Gastrocnemius medialis (tissue), 4 donors: Measurements from ENCODE around the gene NUDT22. TPM values are rescaled to one million over a fixed set of nuclear protein-coding genes. Genes with fewer than 3 reads are reported as not detected.

Experiments
- ATAC-seq, 2 donors: fragments of 150-250 bp; one replicate each; pipeline ENCODE4 v1.9.1; 2016
- DNase-seq, 2 donors: peaks; one replicate each; pipeline ENCODE4 v3.0.0-alpha.2; 2019
- H3K27ac ChIP-seq, 4 donors: fragments of 200-600 bp; sonication (generic); 1 replicate in 1 of 4; 2 replicates in 3 of 4; pipeline ENCODE4 v1.5.1; 2016 to 2018; ENCODE audit warnings: mild to moderate bottlenecking in 2 of 4, moderate library complexity in 1 of 4
- H3K27me3 ChIP-seq, 3 donors: fragments of 200-600 bp; sonication (generic) in 2 of 3; 1 replicate in 1 of 3; 2 replicates in 2 of 3; pipeline versions ENCODE4 v1.5.1 to v1.6.0; 2016 to 2019; ENCODE audit warnings: mild to moderate bottlenecking in 1 of 3, moderate library complexity in 1 of 3
- H3K36me3 ChIP-seq, 2 donors: fragments of 200-600 bp; sonication (generic) in 1 of 2; one replicate each; pipeline ENCODE4 v1.5.1; 2017 to 2018
- H3K4me1 ChIP-seq, 2 donors: fragments of 200-600 bp; sonication (generic) in 1 of 2; one replicate each; pipeline ENCODE4 v1.5.1; 2016 to 2017; ENCODE audit warnings: mild to moderate bottlenecking in 2 of 2
- H3K4me3 ChIP-seq, 4 donors: fragments of 200-600 bp; sonication (generic) in 3 of 4; 1 replicate in 1 of 4; 2 replicates in 3 of 4; pipeline ENCODE4 v1.5.1; 2016 to 2019; ENCODE audit warnings: mild to moderate bottlenecking in 2 of 4
- H3K9me3 ChIP-seq, 3 donors: fragments of 200-600 bp; sonication (generic) in 2 of 3; 1 replicate in 1 of 3; 2 replicates in 2 of 3; pipeline ENCODE4 v1.5.1; 2016 to 2019
- POLR2A ChIP-seq, 2 donors: fragments of 450-650 bp; IDR thresholded peaks; one replicate each; pipeline ENCODE4 v1.6.1; 2017; ENCODE audit warnings: antibody characterized with exemption in 2 of 2, mild to moderate bottlenecking in 2 of 2, moderate library complexity in 2 of 2
- in situ Hi-C, 4 donors: fragments of 200-750 bp; cut with MboI; loops; one replicate each; pipeline versions ENCODE4 v1.15.0 to v1.8.0; 2017; ENCODE audit warnings: low sequenced_read_pairs in 4 of 4
- intact Hi-C: fragments of 100-400 bp; cut with DNase I; formaldehyde crosslinking; loops from one replicate; pipeline ENCODE4 v1.15.1; 2023; ENCODE audit warnings: low total_unique reads
- total RNA-seq, 4 donors: library from RNA; depleted of rRNA; stranded (reverse); fragments of >200 nt; gene quantifications; one replicate each; pipeline versions ENCODE4 v1.1.0 to v1.2.3, GENCODE V29; 2016
- TF ChIP-seq, protein P1 (sequence below), 5 experiments: fragments of 450-650 bp in 3 of 5; fragments of 200-600 bp in 2 of 5; sonication (generic) in 2 of 5; IDR thresholded peaks in 4 of 5; conservative IDR thresholded peaks in 1 of 5; 1 replicate in 4 of 5; 2 replicates in 1 of 5; pipeline ENCODE4 v1.5.1; 2016 to 2019; ENCODE audit warnings: antibody characterized with exemption in 5 of 5, mild to moderate bottlenecking in 3 of 5, moderate library complexity in 3 of 5

Gene NUDT22
- total RNA-seq, 4 donors from 2014 or later = 32.3 to 70.7 (median 53.4) TPM

- Histone ChIP-seq H3K9me3 (no peaks in the 10 kb centered on the region), H3K36me3 (peaks cover 0 to 24% of the 10 kb centered on the region in 2 donors), H3K27ac (no peak overlapping the region), H3K27me3 (no peaks in the 10 kb centered on the region), H3K4me1 (peaks cover 14 to 16% of the 10 kb centered on the region in 2 donors), H3K4me3 (no peak overlapping the region)
- ATAC-seq (no peak), DNase-seq (no peak)
- in situ Hi-C loops = no loop called here
- TF ChIP-seq, protein P1, sequence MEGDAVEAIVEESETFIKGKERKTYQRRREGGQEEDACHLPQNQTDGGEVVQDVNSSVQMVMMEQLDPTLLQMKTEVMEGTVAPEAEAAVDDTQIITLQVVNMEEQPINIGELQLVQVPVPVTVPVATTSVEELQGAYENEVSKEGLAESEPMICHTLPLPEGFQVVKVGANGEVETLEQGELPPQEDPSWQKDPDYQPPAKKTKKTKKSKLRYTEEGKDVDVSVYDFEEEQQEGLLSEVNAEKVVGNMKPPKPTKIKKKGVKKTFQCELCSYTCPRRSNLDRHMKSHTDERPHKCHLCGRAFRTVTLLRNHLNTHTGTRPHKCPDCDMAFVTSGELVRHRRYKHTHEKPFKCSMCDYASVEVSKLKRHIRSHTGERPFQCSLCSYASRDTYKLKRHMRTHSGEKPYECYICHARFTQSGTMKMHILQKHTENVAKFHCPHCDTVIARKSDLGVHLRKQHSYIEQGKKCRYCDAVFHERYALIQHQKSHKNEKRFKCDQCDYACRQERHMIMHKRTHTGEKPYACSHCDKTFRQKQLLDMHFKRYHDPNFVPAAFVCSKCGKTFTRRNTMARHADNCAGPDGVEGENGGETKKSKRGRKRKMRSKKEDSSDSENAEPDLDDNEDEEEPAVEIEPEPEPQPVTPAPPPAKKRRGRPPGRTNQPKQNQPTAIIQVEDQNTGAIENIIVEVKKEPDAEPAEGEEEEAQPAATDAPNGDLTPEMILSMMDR (IDR thresholded peaks at IDR 0.05 in 4 of 5, conservative IDR thresholded peaks at IDR 0.05 in 1 of 5) = no peak
- TF ChIP-seq POLR2A (IDR thresholded peaks at IDR 0.05) = no peak
- intact Hi-C loops = no loop called here
These were observed 40.3 kb downstream of the NUDT22 start for GRCh38 chr11:64266339-64266738.

- Histone ChIP-seq H3K4me1 (peaks cover 21 to 22% of the 10 kb centered on the region in 2 donors), H3K27me3 (no peaks in the 10 kb centered on the region), H3K9me3 (no peaks in the 10 kb centered on the region), H3K27ac (peak overlapping the region; percentile 94 to 99 (median 98)), H3K36me3 (peaks cover 0 to 24% of the 10 kb centered on the region in 2 donors), H3K4me3 (no peak overlapping the region)
- TF ChIP-seq, protein P1 (IDR thresholded peaks at IDR 0.05 in 4 of 5, conservative IDR thresholded peaks at IDR 0.05 in 1 of 5) = no peak
- no peak for TF ChIP-seq POLR2A (IDR thresholded peaks at IDR 0.05)
- in situ Hi-C loops (no loop called here), intact Hi-C loops (no loop called here)
- ATAC-seq = no peak
- DNase-seq = no peak
These were observed 41.3 kb downstream of the NUDT22 start for GRCh38 chr11:64267207-64267945.

DNA sequence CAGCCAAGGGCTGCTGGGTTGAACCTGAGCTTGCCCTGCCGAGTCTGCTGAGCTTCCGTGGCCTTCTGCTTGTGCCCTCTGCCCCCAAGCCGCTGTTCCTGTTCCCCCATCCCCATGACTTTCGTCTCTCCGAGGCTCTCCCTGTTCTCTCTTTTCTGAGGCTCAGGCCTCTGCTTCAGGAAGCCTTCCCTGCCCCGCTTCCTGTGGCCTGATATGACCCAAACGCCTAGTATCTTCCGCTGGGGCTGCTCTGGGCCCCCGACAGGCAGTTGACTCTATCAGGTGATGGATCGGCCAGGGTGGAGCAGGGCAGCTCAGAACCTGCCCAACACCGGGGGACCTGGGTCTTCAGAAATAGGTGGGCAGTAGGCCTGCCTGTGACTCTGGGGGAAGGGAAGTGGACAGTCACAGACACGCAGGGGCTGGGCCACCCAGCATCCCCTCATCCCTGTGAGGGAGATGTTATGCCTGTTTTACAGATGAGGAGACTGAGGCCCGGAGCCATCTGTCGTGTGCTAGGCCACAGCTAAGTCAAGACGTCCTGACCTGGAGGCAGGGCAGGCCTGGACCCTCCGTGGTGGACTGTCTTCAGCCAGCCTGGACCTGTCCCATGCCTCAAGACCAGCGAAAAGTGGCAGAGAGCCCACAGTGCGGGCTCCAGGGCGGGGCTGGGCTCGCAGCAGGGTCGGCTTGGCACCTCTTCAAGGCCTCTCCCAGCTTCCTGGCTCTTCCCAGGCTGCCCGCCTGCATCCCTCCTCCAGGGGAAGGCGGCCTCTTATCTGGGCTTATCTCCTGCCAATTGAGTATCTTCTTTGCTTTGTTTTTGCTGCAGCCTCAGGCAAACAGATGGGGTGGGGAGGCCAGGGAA is 42.2 kb downstream of the NUDT22 start:
- DNase-seq (peak in 1 of 2 donors; percentile 44), ATAC-seq (no peak)
- peak overlapping the region; percentile 94 to 99 (median 98) for H3K27ac ChIP-seq
- H3K36me3 ChIP-seq = peaks cover 0 to 15% of the 10 kb centered on the region in 2 donors
- H3K4me1 ChIP-seq = peaks cover 22% of the 10 kb centered on the region in 2 donors
- no peaks in the 10 kb centered on the region for H3K27me3 ChIP-seq
- H3K4me3 ChIP-seq = peak overlapping the region; percentile 82 to 98 (median 92)
- intact Hi-C loops (no loop called here), in situ Hi-C loops (no loop called here)
- H3K9me3 ChIP-seq = no peaks in the 10 kb centered on the region
- no peak for TF ChIP-seq POLR2A (IDR thresholded peaks at IDR 0.05)
- TF ChIP-seq, protein P1 (IDR thresholded peaks at IDR 0.05 in 4 of 5, conservative IDR thresholded peaks at IDR 0.05 in 1 of 5) = no peak

DNA sequence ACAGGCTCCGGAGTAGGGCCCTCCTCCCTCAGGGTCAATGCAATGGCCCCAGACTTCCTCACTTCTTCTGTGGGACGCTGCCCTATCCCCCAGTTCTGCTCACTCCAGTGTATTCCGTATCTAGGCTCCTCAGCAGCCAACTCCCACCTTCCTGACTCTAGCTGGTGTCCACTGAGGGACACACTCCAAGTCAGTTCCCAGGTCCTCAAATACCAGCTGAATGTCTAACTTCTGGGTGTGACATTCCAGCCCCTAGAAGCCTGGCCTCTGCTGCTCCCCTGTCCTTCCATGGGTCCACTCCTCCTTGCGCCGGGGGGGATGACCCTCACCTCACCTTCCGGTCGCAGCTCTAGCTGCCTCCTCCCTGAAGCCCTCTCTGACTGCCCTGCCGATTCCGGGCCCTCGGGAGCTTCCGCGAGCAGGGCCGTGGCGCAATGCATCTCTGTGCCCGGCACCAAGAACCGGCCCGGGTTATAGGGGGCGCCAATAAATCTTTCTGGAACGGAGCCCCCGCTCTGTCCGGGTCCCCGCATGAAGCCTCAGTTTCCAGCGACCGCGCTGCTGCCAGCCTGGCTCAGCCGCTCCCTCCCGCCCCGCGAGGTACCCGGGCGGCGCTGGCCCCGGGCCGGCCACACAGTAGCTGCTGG is 42.9 kb downstream of the NUDT22 start:
- intact Hi-C loops = loop anchor here (1.0 kb wide), 2 partner anchors 18 to 65 kb away; partner anchors contain the start of gene PLCB3

More for the DNA sequence above, 42.9 kb downstream of the NUDT22 start:
- Histone ChIP-seq H3K4me3 (peak overlapping the region; percentile 82 to 98 (median 92)), H3K27ac (peak overlapping the region; percentile 94 to 99 (median 98)), H3K36me3 (peaks cover 0 to 12% of the 10 kb centered on the region in 2 donors), H3K9me3 (no peaks in the 10 kb centered on the region), H3K27me3 (no peaks in the 10 kb centered on the region), H3K4me1 (peaks cover 22% of the 10 kb centered on the region in 2 donors)
- ATAC-seq = peak; percentile 1 to 25
- peak in 1 of 2 donors; percentile 72 for DNase-seq
- in situ Hi-C loops = no loop called here
- no peak for TF ChIP-seq POLR2A (IDR thresholded peaks at IDR 0.05)
- TF ChIP-seq, protein P1 (IDR thresholded peaks at IDR 0.05 in 4 of 5, conservative IDR thresholded peaks at IDR 0.05 in 1 of 5) = no peak
